ENCODE measurements around the gene RAD18.

Gene RAD18

GRCh38 chr3:8982509-8982908, 19.2 kb upstream of the RAD18 start:
- DNase-seq (ENCODE audit: low read depth) = no peak
- no peak for TF ChIP-seq CTCF (IDR thresholded peaks at IDR 0.05; ENCODE audit: insufficient read depth, low read depth, low read length, missing control alignments)
- H3K4me3 ChIP-seq (ENCODE audit: low read depth, low read length) = no peak overlapping the region

DNA sequence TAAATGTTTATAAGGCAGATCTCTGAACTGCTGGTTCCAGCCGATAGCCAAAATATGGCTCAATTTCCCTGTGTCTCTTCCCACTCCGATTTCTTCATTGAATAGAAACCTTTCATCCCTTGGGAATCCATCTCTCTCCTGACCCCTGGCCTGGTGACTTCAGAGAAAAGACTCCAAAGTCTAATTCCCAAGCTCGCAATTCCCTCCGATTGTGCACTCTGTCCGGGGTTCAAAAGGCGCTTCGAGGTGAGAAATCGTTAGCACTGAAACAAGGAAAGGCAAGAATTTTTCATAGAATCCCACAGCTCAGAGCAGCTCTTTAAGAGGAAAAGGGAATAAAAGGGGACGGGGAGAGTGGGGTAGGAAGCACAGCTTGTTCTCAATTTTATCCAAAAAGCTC, 18.4 kb upstream of the RAD18 start:
- no peak for TF ChIP-seq CTCF (IDR thresholded peaks at IDR 0.05; ENCODE audit: insufficient read depth, low read depth, low read length, missing control alignments)
- DNase-seq (ENCODE audit: low read depth) = no peak
- H3K4me3 ChIP-seq (ENCODE audit: low read depth, low read length) = no peak overlapping the region

DNA sequence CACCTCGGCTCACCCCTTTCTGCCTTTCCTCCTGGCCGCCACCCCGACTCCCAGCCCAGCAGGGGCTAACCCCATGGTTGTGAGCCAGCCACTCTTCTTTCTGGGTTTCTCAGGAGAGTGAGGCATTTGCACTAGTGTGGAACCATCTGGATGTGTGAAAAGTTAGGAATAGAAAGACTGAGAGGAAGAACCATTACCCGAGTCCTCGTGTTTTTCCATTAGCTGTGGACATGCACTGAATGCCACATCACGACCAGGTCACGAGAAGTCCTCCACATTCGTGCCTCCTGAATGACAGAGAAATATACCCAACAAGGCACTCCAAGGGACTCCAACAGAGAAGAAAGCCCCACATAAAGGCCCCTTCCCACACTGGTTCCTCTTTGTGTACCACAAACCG, 18.0 kb upstream of the RAD18 start:
- DNase-seq (ENCODE audit: low read depth) = no peak
- TF ChIP-seq CTCF (IDR thresholded peaks at IDR 0.05; ENCODE audit: insufficient read depth, low read depth, low read length, missing control alignments) = no peak
- H3K4me3 ChIP-seq (ENCODE audit: low read depth, low read length) = no peak overlapping the region

GRCh38 chr3:8980756-8981257, 17.5 kb upstream of the RAD18 start:
- DNase-seq (ENCODE audit: low read depth) = no peak
- no peak for TF ChIP-seq CTCF (IDR thresholded peaks at IDR 0.05; ENCODE audit: insufficient read depth, low read depth, low read length, missing control alignments)
- H3K4me3 ChIP-seq (ENCODE audit: low read depth, low read length) = no peak overlapping the region

- no peak overlapping the region for H3K4me3 ChIP-seq (ENCODE audit: low read depth, low read length)
- no peak for DNase-seq (ENCODE audit: low read depth)
- no peak for TF ChIP-seq CTCF (IDR thresholded peaks at IDR 0.05; ENCODE audit: insufficient read depth, low read depth, low read length, missing control alignments)
Measured at GRCh38 chr3:8979262-8979661, 16.0 kb upstream of the RAD18 start.

- TF ChIP-seq CTCF (IDR thresholded peaks at IDR 0.05; ENCODE audit: insufficient read depth, low read depth, low read length, missing control alignments) = no peak
- no peak for DNase-seq (ENCODE audit: low read depth)
- no peak overlapping the region for H3K4me3 ChIP-seq (ENCODE audit: low read depth, low read length)
Measured at GRCh38 chr3:8978551-8978950, 15.3 kb upstream of the RAD18 start.

- no peak for DNase-seq (ENCODE audit: low read depth)
- no peak overlapping the region for H3K4me3 ChIP-seq (ENCODE audit: low read depth, low read length)
- no peak for TF ChIP-seq CTCF (IDR thresholded peaks at IDR 0.05; ENCODE audit: insufficient read depth, low read depth, low read length, missing control alignments)
Measured at GRCh38 chr3:8976540-8977182, 13.4 kb upstream of the RAD18 start.
